Measurements from ENCODE around the gene ERV3-1. TPM values are rescaled to one million over a fixed set of nuclear protein-coding genes. Genes with fewer than 3 reads are reported as not detected.

Gene ERV3-1
- total RNA-seq, 6 experiments from 2014 or later, result 2.4 to 3.5 (median 3.0) TPM

GRCh38 chr7:65004575-65004974, 1.9 kb downstream of the ERV3-1 start:
- H3K27ac Mint-ChIP-seq, result no peak overlapping the region

GRCh38 chr7:65002972-65003585, 3.4 kb downstream of the ERV3-1 start:
- no peak overlapping the region for H3K4me3 Mint-ChIP-seq
- H3K27ac Mint-ChIP-seq, result no peak overlapping the region
- no peaks in the 10 kb centered on the region for H3K27me3 Mint-ChIP-seq (ENCODE audit: insufficient read depth)
- TF ChIP-seq CTCF (IDR thresholded peaks at IDR 0.05), result no peak
- H3K36me3 Mint-ChIP-seq (ENCODE audit: low read depth), result peaks cover 60% of the 10 kb centered on the region
- H3K4me1 Mint-ChIP-seq (ENCODE audit: low read depth), result peaks cover 29% of the 10 kb centered on the region
- no peak for DNase-seq
- peaks cover 40% of the 10 kb centered on the region for H3K9me3 Mint-ChIP-seq

More at GRCh38 chr7:65004575-65004974, 1.9 kb downstream of the ERV3-1 start:
- Mint-ChIP-seq H3K36me3 (ENCODE audit: low read depth) (peaks cover 45% of the 10 kb centered on the region), H3K4me3 (no peak overlapping the region), H3K4me1 (ENCODE audit: low read depth) (peaks cover 29% of the 10 kb centered on the region), H3K9me3 (peaks cover 25% of the 10 kb centered on the region), H3K27me3 (ENCODE audit: insufficient read depth) (no peaks in the 10 kb centered on the region)
- no peak for DNase-seq
- no peak for TF ChIP-seq CTCF (IDR thresholded peaks at IDR 0.05)

GRCh38 chr7:65001291-65001814, 5.1 kb downstream of the ERV3-1 start:
- no peak for DNase-seq
- peaks cover 71% of the 10 kb centered on the region for H3K36me3 Mint-ChIP-seq (ENCODE audit: low read depth)
- H3K9me3 Mint-ChIP-seq, result peaks cover 57% of the 10 kb centered on the region
- H3K27me3 Mint-ChIP-seq (ENCODE audit: insufficient read depth), result no peaks in the 10 kb centered on the region
- no peak overlapping the region for H3K4me3 Mint-ChIP-seq
- peaks cover 20% of the 10 kb centered on the region for H3K4me1 Mint-ChIP-seq (ENCODE audit: low read depth)
- no peak for TF ChIP-seq CTCF (IDR thresholded peaks at IDR 0.05)
- no peak overlapping the region for H3K27ac Mint-ChIP-seq

GRCh38 chr7:64999165-65000004, 7.1 kb downstream of the ERV3-1 start:
- no peak for TF ChIP-seq CTCF (IDR thresholded peaks at IDR 0.05)
- H3K36me3 Mint-ChIP-seq (ENCODE audit: low read depth), result peaks cover 69% of the 10 kb centered on the region
- H3K4me3 Mint-ChIP-seq, result no peak overlapping the region
- no peaks in the 10 kb centered on the region for H3K27me3 Mint-ChIP-seq (ENCODE audit: insufficient read depth)
- DNase-seq, result no peak
- peaks cover 66% of the 10 kb centered on the region for H3K9me3 Mint-ChIP-seq
- peaks cover 6% of the 10 kb centered on the region for H3K4me1 Mint-ChIP-seq (ENCODE audit: low read depth)
- H3K27ac Mint-ChIP-seq, result no peak overlapping the region

GRCh38 chr7:64998865-64999164, 7.7 kb downstream of the ERV3-1 start:
- Mint-ChIP-seq H3K27ac (no peak overlapping the region), H3K36me3 (ENCODE audit: low read depth) (peaks cover 71% of the 10 kb centered on the region), H3K9me3 (peaks cover 71% of the 10 kb centered on the region), H3K4me1 (ENCODE audit: low read depth) (peaks cover 4% of the 10 kb centered on the region), H3K4me3 (no peak overlapping the region), H3K27me3 (ENCODE audit: insufficient read depth) (no peaks in the 10 kb centered on the region; the same call in 1 of the 2 replicates)
- TF ChIP-seq CTCF (IDR thresholded peaks at IDR 0.05), result no peak
- no peak for DNase-seq

All from HFFc6 (cell line).